IMR-90 (cell line): ENCODE measurements around the gene F13A1.

Source experiments
- CEBPB ChIP-seq: IDR thresholded peaks from 2 replicates; pipeline ENCODE4 v1.6.1; 2012; ENCODE audit warnings: low read depth, low read length, improper control_type of control experiment
- CHD1 ChIP-seq: IDR thresholded peaks from 2 replicates; pipeline ENCODE4 v1.6.1; 2012; ENCODE audit warnings: low read depth, low read length, improper control_type of control experiment
- MAFK ChIP-seq: IDR thresholded peaks from 2 replicates; pipeline ENCODE4 v1.6.1; 2012; ENCODE audit warnings: low read depth, low read length, improper control_type of control experiment
- NFE2L2 ChIP-seq: fragments of 150-350 bp; IDR thresholded peaks from 2 replicates; pipeline ENCODE4 v1.6.1; 2016; ENCODE audit warnings: low read depth, mild to moderate bottlenecking, low read length
- SMC3 ChIP-seq: fragments of 150-350 bp; IDR thresholded peaks from 2 replicates; pipeline ENCODE4 v1.6.1; 2016; ENCODE audit warnings: low read depth, mild to moderate bottlenecking, antibody characterized with exemption, low read length, moderate library complexity
- TF ChIP-seq, protein P1 (sequence below): conservative IDR thresholded peaks from 2 replicates; pipeline ENCODE4 v1.5.1; 2012; ENCODE audit warnings: mild to moderate bottlenecking, low read depth, low read length, improper control_type of control experiment

GRCh38 chr6:6331946-6332601, 11.6 kb upstream of the F13A1 start:
- TF ChIP-seq, protein P1, sequence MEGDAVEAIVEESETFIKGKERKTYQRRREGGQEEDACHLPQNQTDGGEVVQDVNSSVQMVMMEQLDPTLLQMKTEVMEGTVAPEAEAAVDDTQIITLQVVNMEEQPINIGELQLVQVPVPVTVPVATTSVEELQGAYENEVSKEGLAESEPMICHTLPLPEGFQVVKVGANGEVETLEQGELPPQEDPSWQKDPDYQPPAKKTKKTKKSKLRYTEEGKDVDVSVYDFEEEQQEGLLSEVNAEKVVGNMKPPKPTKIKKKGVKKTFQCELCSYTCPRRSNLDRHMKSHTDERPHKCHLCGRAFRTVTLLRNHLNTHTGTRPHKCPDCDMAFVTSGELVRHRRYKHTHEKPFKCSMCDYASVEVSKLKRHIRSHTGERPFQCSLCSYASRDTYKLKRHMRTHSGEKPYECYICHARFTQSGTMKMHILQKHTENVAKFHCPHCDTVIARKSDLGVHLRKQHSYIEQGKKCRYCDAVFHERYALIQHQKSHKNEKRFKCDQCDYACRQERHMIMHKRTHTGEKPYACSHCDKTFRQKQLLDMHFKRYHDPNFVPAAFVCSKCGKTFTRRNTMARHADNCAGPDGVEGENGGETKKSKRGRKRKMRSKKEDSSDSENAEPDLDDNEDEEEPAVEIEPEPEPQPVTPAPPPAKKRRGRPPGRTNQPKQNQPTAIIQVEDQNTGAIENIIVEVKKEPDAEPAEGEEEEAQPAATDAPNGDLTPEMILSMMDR = no peak
- TF ChIP-seq CHD1 = no peak
- no peak for TF ChIP-seq NFE2L2
- TF ChIP-seq MAFK = no peak
- TF ChIP-seq SMC3 = no peak
- TF ChIP-seq CEBPB = no peak
